ENCODE results near the gene ZNF384. TPM values are rescaled to one million over a fixed set of nuclear protein-coding genes. Genes with fewer than 3 reads are reported as not detected.

ZNF384 gene
- total RNA-seq, 1 donor from 2014 or later: 9.5 TPM

- no peak for DNase-seq (ENCODE audit: low read depth, low spot score)
These were observed 35.2 kb downstream of the ZNF384 start for GRCh38 chr12:6653987-6654386.

GRCh38 chr12:6653342-6653741, 35.8 kb downstream of the ZNF384 start:
- DNase-seq (ENCODE audit: low read depth, low spot score): no peak

- no peak for DNase-seq (ENCODE audit: low read depth, low spot score)
These were observed 36.8 kb downstream of the ZNF384 start for GRCh38 chr12:6652391-6652790.

GRCh38 chr12:6650832-6651231, 38.3 kb downstream of the ZNF384 start:
- DNase-seq (ENCODE audit: low read depth, low spot score): no peak

GRCh38 chr12:6647083-6647604, 42.0 kb downstream of the ZNF384 start, which contains the start of gene ACRBP:
Gene ACRBP, minus strand, starts transcription at chr12:6647432. Its CDS starts 66 bp downstream, at chr12:6647366.
- peak; percentile 15 for DNase-seq (ENCODE audit: low read depth, low spot score)

GRCh38 chr12:6646276-6647082, 42.7 kb downstream of the ZNF384 start:
- no peak for DNase-seq (ENCODE audit: low read depth, low spot score)

- no peak for DNase-seq (ENCODE audit: low read depth, low spot score)
These were observed 44.3 kb downstream of the ZNF384 start for GRCh38 chr12:6644903-6645302.

- DNase-seq (ENCODE audit: low read depth, low spot score): no peak
These were observed 44.9 kb downstream of the ZNF384 start for GRCh38 chr12:6644257-6644596.

- DNase-seq (ENCODE audit: low read depth, low spot score): no peak
These were observed 45.5 kb downstream of the ZNF384 start for GRCh38 chr12:6643569-6644256.

GRCh38 chr12:6641131-6641530, 48.0 kb downstream of the ZNF384 start:
- no peak for DNase-seq (ENCODE audit: low read depth, low spot score)

- no peak for DNase-seq (ENCODE audit: low read depth, low spot score)
These were observed 48.7 kb downstream of the ZNF384 start for GRCh38 chr12:6640497-6640896.

- DNase-seq (ENCODE audit: low read depth, low spot score): peak; percentile 44
These were observed 49.9 kb downstream of the ZNF384 start for GRCh38 chr12:6639151-6639801.

- no peak for DNase-seq (ENCODE audit: low read depth, low spot score)
These were observed 50.9 kb downstream of the ZNF384 start for GRCh38 chr12:6638305-6638704.

- no peak for DNase-seq (ENCODE audit: low read depth, low spot score)
These were observed 53.2 kb downstream of the ZNF384 start, which contains the start of gene LPAR5 for GRCh38 chr12:6635856-6636531. Gene LPAR5, minus strand, starts transcription at chr12:6635959. Its CDS starts 14,711 bp downstream, at chr12:6621248.

GRCh38 chr12:6635375-6635855, 53.8 kb downstream of the ZNF384 start:
- no peak for DNase-seq (ENCODE audit: low read depth, low spot score)

GRCh38 chr12:6632026-6632983, 56.9 kb downstream of the ZNF384 start:
- DNase-seq (ENCODE audit: low read depth, low spot score): no peak

- no peak for DNase-seq (ENCODE audit: low read depth, low spot score)
These were observed 57.6 kb downstream of the ZNF384 start for GRCh38 chr12:6631549-6631961.

- no peak for DNase-seq (ENCODE audit: low read depth, low spot score)
These were observed 58.4 kb downstream of the ZNF384 start for GRCh38 chr12:6630736-6631135.

GRCh38 chr12:6627616-6628015, 61.6 kb downstream of the ZNF384 start:
- DNase-seq (ENCODE audit: low read depth, low spot score): no peak

- DNase-seq (ENCODE audit: low read depth, low spot score): no peak
These were observed 62.4 kb downstream of the ZNF384 start for GRCh38 chr12:6626654-6627283.
